ENCODE measurements around the gene NCMAP.

The NCMAP gene

GRCh38 chr1:24652382-24652781, 96.5 kb downstream of the NCMAP start:
- TF ChIP-seq POLR2AphosphoS5 (IDR thresholded peaks at IDR 0.05; ENCODE audit: low read depth, low read length) (no peak), REST (IDR thresholded peaks at IDR 0.05; ENCODE audit: insufficient read depth in 1 of 2, low read depth in 2 of 2, low read length in 2 of 2) (no peak), FOXP2 (optimal IDR thresholded peaks at IDR 0.05; ENCODE audit: borderline replicate concordance, extremely low read depth, extremely low read length, insufficient read depth) (no peak), TAF1 (IDR thresholded peaks at IDR 0.05; ENCODE audit: borderline replicate concordance, insufficient read depth, low read length) (no peak), SIN3A (IDR thresholded peaks at IDR 0.05; ENCODE audit: borderline replicate concordance, insufficient read depth, low read length) (no peak)

- TF ChIP-seq POLR2AphosphoS5 (IDR thresholded peaks at IDR 0.05; ENCODE audit: low read depth, low read length): no peak
- TF ChIP-seq REST (IDR thresholded peaks at IDR 0.05; ENCODE audit: insufficient read depth in 1 of 2, low read depth in 2 of 2, low read length in 2 of 2): no peak
- no peak for TF ChIP-seq TAF1 (IDR thresholded peaks at IDR 0.05; ENCODE audit: borderline replicate concordance, insufficient read depth, low read length)
Observed at GRCh38 chr1:24654010-24654409, 98.1 kb downstream of the NCMAP start.

GRCh38 chr1:24656046-24656445, 100.2 kb downstream of the NCMAP start:
- TF ChIP-seq TAF1 (IDR thresholded peaks at IDR 0.05; ENCODE audit: borderline replicate concordance, insufficient read depth, low read length) (no peak), REST (IDR thresholded peaks at IDR 0.05; ENCODE audit: insufficient read depth in 1 of 2, low read depth in 2 of 2, low read length in 2 of 2) (no peak), SIN3A (IDR thresholded peaks at IDR 0.05; ENCODE audit: borderline replicate concordance, insufficient read depth, low read length) (no peak), FOXP2 (optimal IDR thresholded peaks at IDR 0.05; ENCODE audit: borderline replicate concordance, extremely low read depth, extremely low read length, insufficient read depth) (no peak), POLR2AphosphoS5 (IDR thresholded peaks at IDR 0.05; ENCODE audit: low read depth, low read length) (no peak)

- no peak for TF ChIP-seq FOXP2 (optimal IDR thresholded peaks at IDR 0.05; ENCODE audit: borderline replicate concordance, extremely low read depth, extremely low read length, insufficient read depth)
- TF ChIP-seq TAF1 (IDR thresholded peaks at IDR 0.05; ENCODE audit: borderline replicate concordance, insufficient read depth, low read length): no peak
- TF ChIP-seq POLR2AphosphoS5 (IDR thresholded peaks at IDR 0.05; ENCODE audit: low read depth, low read length): no peak
- no peak for TF ChIP-seq REST (IDR thresholded peaks at IDR 0.05; ENCODE audit: insufficient read depth in 1 of 2, low read depth in 2 of 2, low read length in 2 of 2)
- TF ChIP-seq SIN3A (IDR thresholded peaks at IDR 0.05; ENCODE audit: borderline replicate concordance, insufficient read depth, low read length): no peak
Observed at GRCh38 chr1:24657781-24658180, 101.9 kb downstream of the NCMAP start.

All from PFSK-1 (cell line).